ENCODE measurements around the gene ITGA5. TPM values are rescaled to one million over a fixed set of nuclear protein-coding genes. Genes with fewer than 3 reads are reported as not detected.
A peak's percentile ranks its signal among the peaks of the same experiment; 100 is the strongest.

ITGA5 gene
- total and polyA plus RNA-seq, 2 experiments from 2014 or later: 402 to 496 TPM

DNA sequence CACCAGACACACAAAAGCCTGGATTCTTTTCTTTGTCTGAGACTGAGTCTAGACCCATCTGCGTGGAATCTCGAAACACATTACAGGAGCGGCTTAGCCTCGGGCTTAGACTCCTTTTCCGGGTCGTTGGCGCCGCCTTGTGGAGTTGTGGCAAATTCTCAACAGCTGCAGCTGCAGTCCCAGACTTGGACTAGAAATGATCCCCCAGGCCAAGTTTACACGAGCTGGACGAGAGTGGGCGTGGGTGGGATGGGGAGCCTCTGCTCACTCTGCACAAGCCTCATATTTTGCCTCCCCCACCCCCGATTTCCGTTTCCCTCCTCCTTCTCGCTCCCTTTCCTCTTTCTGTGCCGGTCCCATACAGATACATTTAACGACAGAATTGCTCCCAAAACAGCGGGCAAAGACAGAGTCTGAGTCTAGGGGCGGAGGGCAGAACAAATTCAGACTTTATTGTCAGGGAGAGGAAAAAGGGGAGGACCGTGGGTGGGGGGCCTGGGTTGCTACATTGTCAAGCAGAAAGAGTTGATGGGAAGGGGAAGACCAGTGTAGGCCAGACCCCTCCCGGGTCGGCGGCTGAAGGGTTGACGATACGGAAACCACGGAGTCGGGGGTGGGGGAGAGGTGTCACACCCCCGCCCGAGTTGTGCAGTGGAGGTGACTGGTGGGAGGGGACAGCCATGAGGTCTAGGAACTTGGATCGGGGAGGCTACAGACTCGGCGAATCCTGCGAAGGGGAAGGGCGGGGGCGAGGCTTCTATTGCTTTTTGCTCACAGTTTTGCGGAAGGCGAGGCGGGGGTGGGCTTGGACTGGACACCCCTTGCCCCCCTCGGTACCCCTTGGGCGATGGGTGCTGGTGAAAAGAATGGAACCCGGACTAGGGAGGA lies 50.1 kb downstream of the ITGA5 start:
- Histone ChIP-seq H3K4me1 (ENCODE audit: insufficient read depth) (peaks cover 15% of the 10 kb centered on the region), H3K36me3 (ENCODE audit: low read depth) (no peaks in the 10 kb centered on the region), H3F3A (ENCODE audit: insufficient read depth) (peaks cover 18% of the 10 kb centered on the region), H3K27ac (no peak overlapping the region), H3K4me3 (peak overlapping the region; percentile 74), H3K27me3 (replicated peaks; ENCODE audit: insufficient read depth) (no peaks in the 10 kb centered on the region), H2AFZ (peak overlapping the region; percentile 87), H3K79me2 (ENCODE audit: insufficient read depth) (no peaks in the 10 kb centered on the region), H3K9me2 (ENCODE audit: insufficient read depth) (no peaks in the 10 kb centered on the region), H3K4me2 (ENCODE audit: unreplicated experiment) (peak overlapping the region; percentile 79), H3K9me3 (ENCODE audit: low read depth) (no peaks in the 10 kb centered on the region), H4K20me1 (ENCODE audit: insufficient read depth) (no peaks in the 10 kb centered on the region), H3K9ac (peak overlapping the region; percentile 50)
- TF ChIP-seq EZH2 (IDR thresholded peaks at IDR 0.05; ENCODE audit: insufficient read depth, poor library complexity, severe bottlenecking) (no peak), EZH2phosphoT487 (IDR thresholded peaks at IDR 0.05; ENCODE audit: insufficient read depth, low read depth) (no peak)
- in situ Hi-C loops (cut with MboI): no loop called here
- WGBS, 2 experiments (ENCODE audit: low coverage in 1 of 2, low lambda C conversion rate in 2 of 2, missing lambda C conversion rate in 2 of 2): 3 to 8% methylated on average over 36 to 40 of the region's 40 CpGs
- DNase-seq: peak; percentile 95

DNA sequence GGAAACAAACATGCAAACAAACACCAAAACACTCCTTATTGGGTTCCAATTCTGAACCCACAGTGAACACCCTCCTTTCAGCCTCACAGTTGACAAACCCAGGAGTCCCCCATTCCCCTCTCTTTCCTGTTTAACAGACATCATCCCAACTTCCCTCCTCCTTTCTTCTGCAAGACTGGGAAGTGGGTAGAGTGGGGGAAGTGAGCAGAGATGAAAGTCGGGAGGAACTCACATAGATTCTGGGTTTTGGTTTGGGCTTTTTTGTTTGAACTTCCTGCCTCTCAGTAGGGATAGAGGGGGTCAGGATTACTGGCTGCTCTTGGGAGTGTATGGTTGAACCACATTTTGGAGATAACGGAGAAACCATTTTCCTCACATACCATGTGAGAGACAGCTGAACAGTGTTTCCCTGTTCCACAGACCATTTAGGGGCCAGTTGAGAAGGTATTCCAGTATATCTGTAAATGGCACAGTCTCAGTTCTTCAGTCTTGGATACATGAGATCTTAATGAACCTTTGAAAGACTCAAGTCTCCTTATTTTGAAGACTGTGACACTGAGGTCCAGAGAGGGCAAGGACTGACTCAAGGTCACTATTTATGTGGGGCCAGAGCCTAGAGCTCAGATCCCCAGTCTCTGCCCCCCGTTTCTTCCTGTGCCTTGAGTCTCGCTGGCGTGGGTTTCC lies 50.9 kb downstream of the ITGA5 start:
- Histone ChIP-seq H3K4me3 (peak overlapping the region; percentile 74), H3K27me3 (replicated peaks; ENCODE audit: insufficient read depth) (no peaks in the 10 kb centered on the region), H4K20me1 (ENCODE audit: insufficient read depth) (no peaks in the 10 kb centered on the region), H3K27ac (no peak overlapping the region), H3K36me3 (ENCODE audit: low read depth) (no peaks in the 10 kb centered on the region), H3K9ac (peak overlapping the region; percentile 50; the same call in 1 of the 2 replicates), H3K9me2 (ENCODE audit: insufficient read depth) (no peaks in the 10 kb centered on the region), H2AFZ (peak overlapping the region; percentile 87), H3K4me1 (ENCODE audit: insufficient read depth) (peaks cover 15% of the 10 kb centered on the region), H3K4me2 (ENCODE audit: unreplicated experiment) (peak overlapping the region; percentile 79), H3K9me3 (ENCODE audit: low read depth) (no peaks in the 10 kb centered on the region), H3F3A (ENCODE audit: insufficient read depth) (peaks cover 18% of the 10 kb centered on the region), H3K79me2 (ENCODE audit: insufficient read depth) (no peaks in the 10 kb centered on the region)
- in situ Hi-C loops (cut with MboI): no loop called here
- TF ChIP-seq EZH2 (IDR thresholded peaks at IDR 0.05; ENCODE audit: insufficient read depth, poor library complexity, severe bottlenecking) (no peak), EZH2phosphoT487 (IDR thresholded peaks at IDR 0.05; ENCODE audit: insufficient read depth, low read depth) (no peak)
- no peak for DNase-seq
- WGBS, 2 experiments (ENCODE audit: low coverage in 1 of 2, low lambda C conversion rate in 2 of 2, missing lambda C conversion rate in 2 of 2): 17 to 18% methylated on average over 5 of the region's 5 CpGs

DNA sequence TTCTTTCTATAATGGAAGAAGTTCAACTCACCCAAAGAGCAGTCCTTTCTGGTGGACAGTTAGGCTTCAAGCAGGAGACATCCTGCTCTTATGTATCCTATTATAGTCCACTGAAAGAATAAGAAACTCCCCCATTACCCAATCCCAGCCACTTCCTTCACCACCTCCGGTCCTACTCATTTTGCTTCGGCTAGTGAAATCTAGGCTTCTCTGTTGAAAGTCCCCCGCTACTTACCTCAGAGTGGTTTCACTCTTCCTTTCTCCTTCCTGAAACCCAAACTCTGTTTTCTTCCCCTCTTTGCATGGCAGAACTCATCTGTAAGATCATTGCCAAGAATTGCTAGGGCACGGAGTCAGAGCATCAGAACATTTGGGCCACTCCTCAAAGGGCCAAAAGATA lies 54.7 kb downstream of the ITGA5 start, which contains the start of gene GPR84:
Gene GPR84 (minus strand): TSS at position 74 of the 400 bp plus-strand sequence. CDS start 635 bp downstream, outside the sequence.
- H3K79me2 ChIP-seq (ENCODE audit: insufficient read depth): no peaks in the 10 kb centered on the region
- H3F3A ChIP-seq (ENCODE audit: insufficient read depth): peaks cover 20% of the 10 kb centered on the region
- no peak within 1 kb of the TSS for H3K4me2 ChIP-seq (ENCODE audit: unreplicated experiment)
- no peak within 1 kb of the TSS for H3K27ac ChIP-seq
- WGBS, 2 experiments (ENCODE audit: low coverage in 1 of 2, low lambda C conversion rate in 2 of 2, missing lambda C conversion rate in 2 of 2): 67 to 68% methylated on average over 4 of the region's 4 CpGs
- no peak within 1 kb of the TSS for H3K4me3 ChIP-seq
- no peaks in the 10 kb centered on the region for H3K36me3 ChIP-seq (ENCODE audit: low read depth)
- no peaks in the 10 kb centered on the region for H3K9me2 ChIP-seq (ENCODE audit: insufficient read depth)
- H3K9me3 ChIP-seq (ENCODE audit: low read depth): no peaks in the 10 kb centered on the region
- H2AFZ ChIP-seq: no peak within 1 kb of the TSS
- no peak for DNase-seq
- TF ChIP-seq EZH2phosphoT487 (IDR thresholded peaks at IDR 0.05; ENCODE audit: insufficient read depth, low read depth): no peak
- TF ChIP-seq EZH2 (IDR thresholded peaks at IDR 0.05; ENCODE audit: insufficient read depth, poor library complexity, severe bottlenecking): no peak
- in situ Hi-C loops (cut with MboI): no loop called here
- no peak within 1 kb of the TSS for H3K9ac ChIP-seq
- H3K4me1 ChIP-seq (ENCODE audit: insufficient read depth): peaks cover 24% of the 10 kb centered on the region
- H4K20me1 ChIP-seq (ENCODE audit: insufficient read depth): no peaks in the 10 kb centered on the region
- no peaks in the 10 kb centered on the region for H3K27me3 ChIP-seq (replicated peaks; ENCODE audit: insufficient read depth)

DNA sequence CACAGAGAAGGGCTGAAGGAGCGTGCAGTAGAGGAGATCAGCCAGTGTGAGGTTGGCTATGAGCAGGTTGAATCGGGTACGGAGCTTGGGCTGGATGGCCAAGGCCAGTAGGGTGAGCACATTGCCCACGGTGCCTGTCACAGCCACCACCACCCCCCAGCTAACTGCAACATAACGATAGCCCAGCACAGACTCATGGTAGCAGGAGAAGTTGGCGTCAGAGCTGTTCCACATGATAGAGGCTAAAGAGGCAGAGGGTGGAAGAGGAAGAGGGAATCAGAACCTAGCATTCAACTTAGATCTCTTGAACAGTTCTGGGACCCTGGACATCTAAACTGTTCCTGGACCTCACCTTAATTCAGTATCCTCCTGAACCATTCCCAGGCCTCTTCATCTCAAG lies 55.4 kb downstream of the ITGA5 start:
- Histone ChIP-seq H3K4me1 (ENCODE audit: insufficient read depth) (peaks cover 17% of the 10 kb centered on the region), H3K27me3 (replicated peaks; ENCODE audit: insufficient read depth) (no peaks in the 10 kb centered on the region), H3K79me2 (ENCODE audit: insufficient read depth) (no peaks in the 10 kb centered on the region), H3F3A (ENCODE audit: insufficient read depth) (peaks cover 15% of the 10 kb centered on the region), H4K20me1 (ENCODE audit: insufficient read depth) (no peaks in the 10 kb centered on the region), H3K9ac (no peak overlapping the region), H3K9me3 (ENCODE audit: low read depth) (no peaks in the 10 kb centered on the region), H3K4me3 (no peak overlapping the region), H2AFZ (no peak overlapping the region), H3K27ac (no peak overlapping the region), H3K9me2 (ENCODE audit: insufficient read depth) (no peaks in the 10 kb centered on the region), H3K4me2 (ENCODE audit: unreplicated experiment) (no peak overlapping the region), H3K36me3 (ENCODE audit: low read depth) (no peaks in the 10 kb centered on the region)
- TF ChIP-seq EZH2phosphoT487 (IDR thresholded peaks at IDR 0.05; ENCODE audit: insufficient read depth, low read depth): no peak
- no peak for TF ChIP-seq EZH2 (IDR thresholded peaks at IDR 0.05; ENCODE audit: insufficient read depth, poor library complexity, severe bottlenecking)
- in situ Hi-C loops (cut with MboI): no loop called here
- 69 to 70% methylated on average over 6 of the region's 6 CpGs for WGBS, 2 experiments (ENCODE audit: low coverage in 1 of 2, low lambda C conversion rate in 2 of 2, missing lambda C conversion rate in 2 of 2)
- DNase-seq: no peak
